T-helper 9 cell (primary cell): ENCODE results near the gene UBTFL1.
"Not testable (repeated sequence)": the region's sequence is repeated elsewhere in the genome, so short reads cannot be mapped to it uniquely, and the experiment has no call there.

ENCODE experiments used
- DNase-seq: peaks from one replicate; pipeline ENCODE4 v3.0.0-alpha.2; 2020
- total RNA-seq, 2 donors: gene quantifications; one replicate each; lab custom pipeline; 2026; lab: John Stamatoyannopoulos, UW

Gene UBTFL1, protein sequence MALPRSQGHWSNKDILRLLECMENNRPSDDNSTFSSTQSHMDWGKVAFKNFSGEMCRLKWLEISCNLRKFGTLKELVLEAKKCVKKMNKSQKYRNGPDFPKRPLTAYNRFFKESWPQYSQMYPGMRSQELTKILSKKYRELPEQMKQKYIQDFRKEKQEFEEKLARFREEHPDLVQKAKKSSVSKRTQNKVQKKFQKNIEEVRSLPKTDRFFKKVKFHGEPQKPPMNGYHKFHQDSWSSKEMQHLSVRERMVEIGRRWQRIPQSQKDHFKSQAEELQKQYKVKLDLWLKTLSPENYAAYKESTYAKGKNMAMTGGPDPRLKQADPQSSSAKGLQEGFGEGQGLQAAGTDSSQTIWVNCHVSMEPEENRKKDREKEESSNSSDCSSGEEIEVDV
- 0 reads per million in 2 donors for total RNA-seq

DNA sequence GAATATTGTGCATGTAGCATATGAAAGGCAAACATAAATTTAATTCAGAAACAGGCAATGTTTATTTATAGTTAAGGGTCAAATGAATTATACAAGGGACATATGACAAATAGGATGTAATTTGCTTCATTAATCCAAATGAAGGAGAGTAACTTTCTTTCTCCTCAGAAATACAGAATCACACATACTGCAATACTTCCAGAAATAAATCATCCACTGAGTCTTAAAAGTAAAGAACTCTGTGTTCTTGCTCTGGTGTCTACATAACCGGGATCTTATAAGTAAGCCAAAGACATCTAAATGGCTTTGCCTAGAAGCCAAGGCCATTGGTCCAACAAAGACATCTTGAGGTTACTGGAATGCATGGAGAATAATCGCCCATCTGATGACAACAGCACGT is at the start of gene UBTFL1:
UBTFL1 (plus strand) TSS at position 301 of the 400 bp plus-strand sequence; CDS start at position 301, 0 bp downstream.
- DNase-seq, result not testable (repeated sequence)

DNA sequence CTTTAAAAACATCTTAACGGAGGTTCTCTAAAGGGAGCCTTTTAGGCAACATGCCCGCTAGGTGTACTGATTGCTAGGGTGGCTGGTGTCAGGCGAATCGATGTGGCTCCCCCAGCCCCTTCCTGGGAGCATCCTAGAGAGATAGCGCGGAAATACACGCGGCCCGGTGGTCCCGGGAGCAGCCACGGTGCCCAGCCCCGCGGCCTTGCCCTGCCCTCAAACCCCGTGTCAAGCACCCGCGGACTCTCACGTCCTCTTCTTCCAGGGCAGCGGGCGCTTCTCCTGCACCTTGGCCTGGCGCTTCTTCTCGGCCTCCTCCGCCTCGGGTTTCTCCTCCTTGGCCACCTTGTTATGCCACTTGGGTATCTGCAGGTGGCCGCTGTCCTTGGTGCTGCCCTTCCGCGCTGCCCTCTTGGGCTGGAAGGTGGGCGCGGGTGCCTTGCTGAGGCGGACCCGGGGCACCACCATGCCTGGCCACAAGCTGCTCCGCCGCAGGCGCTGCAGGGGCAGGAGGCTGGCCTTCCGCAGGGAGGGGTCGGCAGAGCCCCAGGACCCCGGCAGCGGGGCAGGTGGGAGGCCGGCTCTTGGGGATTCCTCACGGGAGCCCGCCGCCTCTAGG is 34.0 kb upstream of the UBTFL1 start:
- not testable (repeated sequence) for DNase-seq

DNA sequence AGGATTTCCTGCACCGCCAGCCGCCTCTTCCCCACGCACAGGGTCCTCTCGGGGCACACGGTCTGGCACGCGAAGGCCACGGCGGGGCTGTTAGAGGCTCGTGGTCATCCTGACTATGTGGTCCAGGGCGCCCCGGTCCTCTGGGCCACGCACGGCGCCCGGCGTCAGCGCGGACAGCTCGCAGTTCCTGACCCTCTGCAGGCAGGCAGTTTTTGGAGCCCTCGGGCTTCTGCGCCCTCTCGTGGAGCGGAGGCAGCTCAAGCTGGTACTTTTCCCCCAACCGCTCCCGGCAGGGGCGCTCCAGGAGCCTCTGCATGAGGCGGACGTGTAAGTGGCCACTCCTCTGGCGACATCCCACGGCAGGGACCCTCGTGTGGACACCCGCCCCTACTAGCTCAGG is 33.4 kb upstream of the UBTFL1 start:
- DNase-seq, result not testable (repeated sequence)

DNA sequence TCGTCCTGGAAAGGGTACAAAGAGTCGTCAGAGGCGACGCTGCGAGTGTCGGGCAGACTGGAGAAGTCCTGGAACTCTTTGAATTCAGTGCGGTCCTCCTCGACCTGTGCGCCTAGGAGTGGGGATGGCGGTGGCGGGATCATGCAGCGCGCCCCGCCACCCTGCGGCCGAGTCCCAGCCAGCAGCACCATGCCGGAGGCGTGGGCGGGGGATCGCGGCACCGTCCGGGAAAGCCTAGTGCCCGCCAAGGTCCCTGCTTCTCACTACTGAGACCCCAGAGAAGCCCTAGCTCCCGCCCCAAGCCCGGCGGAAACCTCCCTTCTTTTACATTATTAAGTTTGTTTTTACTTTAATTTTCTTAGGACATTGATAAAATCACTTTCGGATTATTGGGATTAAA is 32.2 kb upstream of the UBTFL1 start:
- not testable (repeated sequence) for DNase-seq

DNA sequence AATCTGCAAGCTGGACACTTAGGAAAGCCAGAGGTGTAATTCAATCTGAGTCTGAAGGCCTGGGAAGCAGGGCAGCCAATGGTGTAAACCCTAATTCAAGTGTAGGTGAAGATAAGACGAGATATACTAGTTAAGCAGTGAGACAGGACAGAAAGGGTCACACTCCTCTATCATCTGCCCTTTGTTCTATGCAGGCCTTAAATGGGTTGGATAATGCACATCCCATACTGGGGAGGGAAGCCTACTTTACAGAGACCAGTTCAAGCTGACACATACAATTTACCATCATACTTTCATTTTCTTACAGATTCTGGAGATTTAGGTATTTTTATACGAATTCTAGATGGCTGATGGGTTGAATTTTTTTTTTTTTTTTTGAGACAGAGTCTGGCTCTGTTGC is 3.0 kb downstream of the UBTFL1 start:
- DNase-seq, result not testable (repeated sequence)

DNA sequence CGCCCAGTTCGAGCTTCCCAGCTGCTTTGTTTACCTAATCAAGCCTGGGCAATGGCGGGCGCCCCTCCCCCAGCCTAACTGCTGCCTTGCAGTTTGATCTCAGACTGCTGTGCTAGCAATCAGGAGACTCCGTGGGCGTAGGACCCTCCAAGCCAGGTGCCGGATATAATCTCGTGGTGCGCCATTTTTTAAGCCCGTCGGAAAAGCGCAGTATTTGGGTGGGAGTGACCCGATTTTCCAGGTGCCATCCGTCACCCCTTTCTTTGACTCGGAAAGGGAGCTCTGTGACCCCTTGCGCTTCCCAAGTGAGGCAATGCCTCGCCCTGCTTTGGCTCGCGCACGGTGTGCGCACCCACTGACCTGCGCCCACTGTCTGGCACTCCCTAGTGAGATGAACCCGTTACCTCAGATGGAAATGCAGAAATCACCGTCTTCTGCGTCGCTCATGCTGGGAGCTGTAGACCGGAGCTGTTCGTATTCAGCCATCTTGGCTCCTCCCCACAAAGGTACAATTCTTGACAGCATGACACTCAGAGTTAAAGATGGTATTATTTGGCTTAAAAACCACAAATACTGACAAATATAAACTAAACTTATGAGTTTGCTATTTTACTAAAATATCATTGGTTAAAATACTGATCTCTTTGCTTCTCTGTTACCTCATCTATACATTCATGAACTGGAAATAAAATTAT is 9.6 kb downstream of the UBTFL1 start:
- not testable (repeated sequence) for DNase-seq

DNA sequence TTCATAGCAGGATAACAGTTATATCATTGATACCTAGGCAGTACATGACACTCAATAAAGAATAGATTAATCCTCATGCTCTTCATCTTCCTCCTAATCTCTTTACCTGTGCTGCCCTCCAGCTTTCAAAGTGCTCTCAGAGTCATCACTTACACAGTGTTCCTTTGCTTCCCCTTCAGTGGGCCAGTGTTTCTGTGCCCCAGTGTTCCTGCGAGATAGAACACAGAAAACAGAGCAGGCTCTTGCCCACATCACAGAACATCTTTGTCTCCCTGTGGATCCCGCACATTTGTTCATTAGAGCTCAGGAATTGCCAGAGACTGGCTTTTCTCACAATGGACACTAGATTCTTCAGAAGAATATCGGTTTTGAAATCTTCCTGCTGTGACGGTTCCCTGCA is 12.5 kb downstream of the UBTFL1 start:
- DNase-seq, result not testable (repeated sequence)

DNA sequence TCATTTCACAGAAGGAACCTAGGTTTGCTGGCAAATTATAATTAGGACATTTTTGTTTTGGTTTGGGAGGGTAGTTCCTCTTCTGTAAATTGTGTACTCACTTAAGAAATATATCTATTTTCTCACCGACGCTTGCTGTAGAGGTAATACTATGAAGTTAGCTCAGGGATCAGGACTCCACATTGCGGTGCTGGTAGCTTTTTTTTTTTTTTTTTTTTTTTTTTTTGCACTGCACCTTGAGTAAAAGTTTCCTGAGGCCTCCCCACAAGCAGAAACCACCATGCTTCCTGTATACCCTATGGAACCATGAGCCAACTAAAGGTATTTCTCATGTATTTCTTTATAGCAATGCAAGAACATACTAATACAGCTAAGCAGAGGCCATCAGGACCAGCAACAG is 14.7 kb downstream of the UBTFL1 start:
- DNase-seq, result no peak

DNA sequence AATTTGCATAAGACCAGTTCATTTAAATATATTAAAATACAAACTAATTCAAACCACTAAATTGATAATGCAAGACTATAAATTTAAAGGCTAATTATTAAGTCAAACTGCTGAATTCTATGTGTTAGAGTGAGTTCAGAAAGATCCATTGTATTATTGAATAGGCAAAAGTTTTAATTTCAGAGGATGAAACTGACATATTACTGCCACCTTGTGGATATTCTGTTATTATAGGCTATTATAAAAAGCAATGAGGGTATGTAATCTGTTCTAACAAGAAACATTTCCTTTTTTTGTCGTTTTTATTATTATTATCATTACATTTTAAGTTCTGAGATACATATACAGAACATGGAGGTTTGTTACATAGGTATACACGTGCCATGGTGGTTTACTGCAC is 27.8 kb downstream of the UBTFL1 start:
- DNase-seq, result no peak

DNA sequence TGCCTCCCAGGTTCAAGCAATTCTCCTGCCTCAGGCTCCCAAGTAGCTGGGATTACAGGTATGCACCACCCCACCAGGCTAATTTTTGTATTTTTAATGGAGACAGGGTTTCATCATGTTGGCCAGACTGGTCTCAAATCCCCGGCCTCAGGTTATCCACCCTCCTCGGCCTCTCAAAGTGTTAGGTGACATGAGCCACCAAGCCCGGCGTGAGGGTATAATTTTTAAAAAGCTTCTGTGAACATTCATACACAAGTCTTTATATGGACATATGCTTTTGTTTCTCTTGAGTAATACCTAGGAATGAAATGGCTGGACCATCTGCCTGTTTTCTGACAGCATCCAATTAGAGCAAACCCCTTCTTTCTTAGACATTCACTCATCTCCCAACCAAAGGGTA is 34.4 kb downstream of the UBTFL1 start:
- DNase-seq, result no peak

DNA sequence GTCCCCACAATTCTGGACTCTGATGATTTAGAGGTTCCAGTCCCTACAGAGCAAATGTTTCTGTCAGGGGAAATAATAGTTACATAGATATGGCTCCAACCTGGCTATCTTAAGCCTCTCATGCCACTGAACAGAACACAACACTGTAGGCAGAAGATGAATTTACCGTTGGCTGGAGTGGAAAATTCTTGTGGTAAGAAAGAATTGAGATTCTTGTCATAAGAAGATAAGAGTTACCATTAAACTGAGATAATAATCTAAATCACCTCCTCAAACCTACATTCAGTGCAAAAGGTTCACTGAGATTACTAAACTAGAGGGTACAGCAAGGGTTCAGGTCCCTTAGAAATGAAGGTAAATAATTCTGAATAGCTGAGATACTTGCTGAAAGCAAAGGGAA is 38.6 kb downstream of the UBTFL1 start:
- no peak for DNase-seq

DNA sequence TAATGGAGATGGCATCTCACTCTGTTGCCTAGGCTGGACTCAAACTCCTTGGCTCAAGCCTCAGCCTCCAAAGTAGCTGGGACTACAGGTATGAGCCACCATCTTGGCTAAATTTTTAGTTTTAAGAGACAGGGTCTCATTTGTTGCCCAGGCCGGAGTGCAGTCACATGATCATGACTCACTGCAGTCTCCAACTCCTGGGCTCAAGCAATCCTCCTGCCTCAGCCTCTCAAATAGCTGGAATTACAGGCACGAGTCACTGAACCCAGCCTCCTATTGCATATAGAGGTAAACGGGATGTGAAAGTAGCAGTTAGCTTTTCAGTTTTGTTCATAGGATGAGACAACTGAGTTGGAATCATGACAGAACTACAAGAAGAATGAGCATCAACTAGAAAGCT is 39.2 kb downstream of the UBTFL1 start:
- no peak for DNase-seq

DNA sequence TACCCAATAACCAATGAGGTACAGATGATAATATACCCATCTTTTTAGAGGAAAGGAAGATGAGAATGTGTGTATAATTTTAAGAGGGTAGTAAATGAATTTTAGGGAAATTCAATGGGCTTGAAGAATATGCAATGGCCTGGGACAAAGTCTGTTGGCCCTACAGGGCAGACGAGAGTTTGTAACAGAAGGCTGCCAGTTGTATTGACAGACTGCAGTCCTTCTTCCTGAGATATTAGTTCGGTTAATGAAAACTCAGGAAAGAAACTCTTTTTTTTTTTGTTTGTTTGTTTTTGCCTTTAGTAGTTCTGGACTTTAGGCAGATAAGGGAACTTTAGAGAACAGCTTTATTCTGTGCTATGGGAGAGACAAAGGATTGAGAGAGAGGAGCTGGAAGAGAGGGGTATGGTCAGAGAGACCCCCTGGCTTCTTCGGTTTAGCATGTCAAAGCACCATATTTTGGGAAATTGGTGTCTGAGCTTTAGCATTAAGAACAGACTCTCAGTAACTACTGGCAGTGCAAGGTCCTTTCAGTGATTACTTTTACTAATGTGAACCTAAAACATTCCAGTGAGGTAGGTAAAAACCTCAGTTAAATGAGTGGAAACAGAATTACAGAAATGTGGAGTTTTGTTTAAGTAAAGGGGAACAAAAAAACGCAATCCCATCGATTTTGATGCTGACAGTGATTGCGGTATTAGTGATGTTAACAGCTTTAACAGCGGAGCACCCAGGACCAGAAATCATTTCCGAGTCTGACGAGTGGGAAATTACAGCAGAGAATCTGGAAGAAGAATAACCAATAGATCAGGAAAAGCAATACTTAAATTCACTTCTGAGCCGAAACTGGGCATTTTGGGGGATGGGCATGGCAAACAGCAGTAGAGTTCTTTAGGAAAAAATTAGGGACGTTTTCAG is 48.1 kb downstream of the UBTFL1 start:
- no peak for DNase-seq

DNA sequence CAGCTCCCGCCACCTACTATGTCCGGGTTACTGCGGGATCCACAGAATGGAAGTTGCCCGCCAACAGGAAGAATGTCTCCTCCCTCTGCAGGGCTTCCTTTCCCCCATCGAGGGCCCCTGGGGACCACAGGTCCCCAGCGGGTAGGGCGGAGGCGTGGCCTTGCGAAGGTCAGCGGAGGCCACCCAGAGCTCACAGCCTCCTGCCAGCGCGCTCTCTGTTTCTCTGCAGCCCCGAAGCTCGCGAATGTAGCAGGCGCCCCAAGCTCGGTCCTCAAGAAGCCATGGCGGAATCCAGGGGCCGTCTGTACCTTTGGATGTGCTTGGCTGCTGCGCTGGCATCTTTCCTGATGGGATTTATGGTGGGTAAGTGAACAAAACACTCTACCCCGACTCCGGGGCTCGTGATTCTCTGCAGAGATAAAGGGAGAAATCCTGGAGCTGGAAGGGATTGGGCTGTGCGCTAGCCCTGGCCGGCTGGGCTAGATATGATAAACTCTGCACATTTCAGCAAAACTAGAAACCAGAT is 48.8 kb downstream of the UBTFL1 start, which contains the start of gene NAALAD2:
NAALAD2 (plus strand) TSS at position 186 of the 526 bp plus-strand sequence; CDS start at position 282, 96 bp downstream.
- no peak for DNase-seq

DNA sequence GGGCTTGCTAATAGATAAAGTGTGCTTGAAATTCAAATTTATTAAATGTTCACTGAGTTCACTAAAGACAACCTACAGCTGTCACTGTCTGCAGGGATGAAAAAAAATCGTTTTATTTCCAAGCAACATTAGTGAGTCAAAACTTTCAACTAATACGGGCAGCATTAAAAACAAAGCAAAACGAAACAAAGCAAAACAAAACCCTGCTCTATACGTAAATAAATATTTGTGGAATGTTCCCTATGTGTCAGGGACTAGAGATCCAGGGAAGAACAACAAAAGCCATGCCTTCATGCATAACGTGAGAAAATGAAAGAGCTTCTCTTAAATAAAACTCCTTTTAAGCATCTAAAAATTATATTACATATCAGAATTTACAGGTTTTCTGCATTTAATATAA is 49.3 kb downstream of the UBTFL1 start:
- DNase-seq, result no peak
